HG03095 (cell line): ENCODE results near the gene ADNP.
"Not testable (repeated sequence)": the region's sequence is repeated elsewhere in the genome, so short reads cannot be mapped to it uniquely, and the experiment has no call there.

Source experiments
- ATAC-seq: cut with Tn5 transposase; IDR thresholded peaks from one replicate; pipeline ENCODE4 v1.9.1; 2021; ENCODE audit warnings: moderate library complexity; ENCODE audit not compliant: unreplicated experiment

The ADNP gene

GRCh38 chr20:50931306-50932015 lies at the start of gene ADNP:
TSS of gene ADNP (minus strand) at chr20:50931437. CDS start at chr20:50903996, 27,441 bp downstream.
- peak; percentile 56 for ATAC-seq

- ATAC-seq, result no peak
Observed at GRCh38 chr20:50980071-50980681, 48.9 kb upstream of the ADNP start.

GRCh38 chr20:50978533-50978932 lies 47.3 kb upstream of the ADNP start:
- not testable (repeated sequence) for ATAC-seq

GRCh38 chr20:50977066-50978021 lies 46.1 kb upstream of the ADNP start:
- no peak for ATAC-seq

GRCh38 chr20:50975701-50976330 lies 44.6 kb upstream of the ADNP start:
- no peak for ATAC-seq

- no peak for ATAC-seq
Observed at GRCh38 chr20:50969912-50970311, 38.7 kb upstream of the ADNP start.

- no peak for ATAC-seq
Observed at GRCh38 chr20:50969435-50969834, 38.2 kb upstream of the ADNP start.

GRCh38 chr20:50968289-50968688 lies 37.1 kb upstream of the ADNP start:
- ATAC-seq, result no peak

GRCh38 chr20:50967586-50967985 lies 36.3 kb upstream of the ADNP start:
- no peak for ATAC-seq

- ATAC-seq, result no peak
Observed at GRCh38 chr20:50959543-50960126, 28.4 kb upstream of the ADNP start.

GRCh38 chr20:50958615-50959542 lies 27.6 kb upstream of the ADNP start, which contains the start of gene MOCS3:
TSS of gene MOCS3 (plus strand) at chr20:50958818. CDS start at chr20:50958843, 25 bp downstream.
- peak; percentile 75 for ATAC-seq

- peak; percentile 76 for ATAC-seq
Observed at GRCh38 chr20:50957798-50958614, 26.8 kb upstream of the ADNP start, which contains the start of gene DPM1. TSS of gene DPM1 (minus strand) at chr20:50958532. CDS start at chr20:50958523, 9 bp downstream.

- no peak for ATAC-seq
Observed at GRCh38 chr20:50957276-50957675, 26.0 kb upstream of the ADNP start.

GRCh38 chr20:50953821-50954220 lies 22.6 kb upstream of the ADNP start:
- no peak for ATAC-seq

- no peak for ATAC-seq
Observed at GRCh38 chr20:50953196-50953595, 22.0 kb upstream of the ADNP start.

- no peak for ATAC-seq
Observed at GRCh38 chr20:50948132-50948785, 17.0 kb upstream of the ADNP start.

- ATAC-seq, result no peak
Observed at GRCh38 chr20:50943069-50943468, 11.8 kb upstream of the ADNP start.

- no peak for ATAC-seq
Observed at GRCh38 chr20:50933589-50933988, 2.4 kb upstream of the ADNP start.
